GM19324 (cell line): ENCODE results near the gene MOGAT1.

Experiments
- ATAC-seq: cut with Tn5 transposase; IDR thresholded peaks from one replicate; pipeline ENCODE4 v1.9.1; 2021; ENCODE audit warnings: mild to moderate bottlenecking, moderate library complexity; ENCODE audit not compliant: unreplicated experiment, low FRiP score

Gene MOGAT1, protein sequence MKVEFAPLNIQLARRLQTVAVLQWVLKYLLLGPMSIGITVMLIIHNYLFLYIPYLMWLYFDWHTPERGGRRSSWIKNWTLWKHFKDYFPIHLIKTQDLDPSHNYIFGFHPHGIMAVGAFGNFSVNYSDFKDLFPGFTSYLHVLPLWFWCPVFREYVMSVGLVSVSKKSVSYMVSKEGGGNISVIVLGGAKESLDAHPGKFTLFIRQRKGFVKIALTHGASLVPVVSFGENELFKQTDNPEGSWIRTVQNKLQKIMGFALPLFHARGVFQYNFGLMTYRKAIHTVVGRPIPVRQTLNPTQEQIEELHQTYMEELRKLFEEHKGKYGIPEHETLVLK

DNA sequence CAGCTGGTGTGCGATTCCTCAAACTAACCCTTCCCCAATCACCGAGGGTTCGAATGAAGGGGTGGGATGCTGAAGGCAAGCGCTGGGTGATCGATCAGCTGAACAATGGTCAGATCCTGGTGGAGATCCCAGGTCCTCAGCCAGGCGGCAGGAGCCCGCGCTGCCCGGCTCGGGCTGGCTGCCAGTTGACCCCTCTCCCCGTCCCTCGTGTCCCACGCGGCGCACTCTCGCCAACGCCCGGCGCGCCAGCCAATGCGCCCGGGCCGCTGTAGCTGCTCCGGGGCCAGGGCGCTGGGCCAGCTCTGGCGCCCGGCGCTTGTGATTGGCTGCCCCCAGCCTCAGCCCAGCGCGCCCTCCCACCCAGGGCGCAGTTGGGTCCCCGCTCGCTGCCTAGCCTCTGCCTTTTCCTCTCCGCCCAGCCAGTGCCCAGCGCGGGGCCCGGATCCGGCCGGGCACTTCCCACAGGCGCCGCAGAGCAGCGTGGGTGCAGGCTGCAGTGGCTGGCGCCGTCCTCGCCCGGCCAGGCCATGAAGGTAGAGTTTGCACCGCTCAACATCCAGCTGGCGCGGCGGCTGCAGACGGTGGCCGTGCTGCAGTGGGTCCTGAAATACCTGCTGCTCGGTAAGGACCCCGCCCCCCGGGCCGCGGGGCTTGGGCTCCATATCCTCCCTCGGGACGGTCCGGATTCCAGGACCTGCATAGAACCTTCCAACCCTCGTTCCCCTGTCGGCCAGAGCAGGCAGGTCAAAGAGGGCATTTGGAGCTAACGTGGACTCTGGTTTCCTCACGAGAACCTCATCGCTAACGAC is at the start of gene MOGAT1:
Gene MOGAT1 (plus strand): TSS at position 400 of the 809 bp plus-strand sequence. CDS start 128 bp downstream, at position 528.
- ATAC-seq, result no peak

DNA sequence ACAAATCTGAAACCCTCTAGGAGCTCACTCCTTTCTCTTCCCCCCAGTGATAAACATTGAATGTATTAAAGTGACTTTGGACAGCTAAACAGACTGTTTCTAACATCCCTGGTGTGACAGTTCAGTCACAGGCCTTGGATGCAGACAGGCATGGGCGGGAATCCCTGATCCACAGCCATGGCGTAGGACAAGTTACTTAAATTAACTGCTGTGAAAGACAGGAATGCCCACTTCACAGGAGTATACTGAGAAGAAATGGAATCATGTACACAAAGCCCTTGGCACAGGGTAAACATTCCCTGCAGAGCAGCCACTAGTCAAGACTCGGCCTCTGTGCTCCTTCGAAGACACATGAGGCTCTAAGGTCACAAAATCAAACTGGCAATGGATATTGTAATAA is 49.6 kb upstream of the MOGAT1 start:
- ATAC-seq, result no peak

DNA sequence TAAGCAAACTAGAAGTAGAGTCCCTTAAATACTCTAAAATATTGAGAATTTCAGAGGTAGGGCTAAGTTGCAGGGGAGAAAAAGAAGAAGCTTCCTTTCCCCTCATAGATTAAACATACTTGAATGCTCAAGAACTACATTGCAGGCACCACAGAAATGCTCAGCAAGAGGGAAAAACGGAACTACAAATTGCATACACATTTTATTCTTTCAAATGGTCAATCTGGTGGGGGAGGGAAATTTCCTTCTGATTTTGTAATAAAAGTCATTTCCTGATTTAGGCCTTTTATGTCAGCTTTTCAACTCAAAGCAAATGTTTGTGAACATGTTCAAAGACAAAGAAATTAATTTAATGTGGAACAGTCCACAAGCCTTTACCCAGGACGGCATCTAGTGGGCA is 48.5 kb upstream of the MOGAT1 start:
- ATAC-seq, result no peak

DNA sequence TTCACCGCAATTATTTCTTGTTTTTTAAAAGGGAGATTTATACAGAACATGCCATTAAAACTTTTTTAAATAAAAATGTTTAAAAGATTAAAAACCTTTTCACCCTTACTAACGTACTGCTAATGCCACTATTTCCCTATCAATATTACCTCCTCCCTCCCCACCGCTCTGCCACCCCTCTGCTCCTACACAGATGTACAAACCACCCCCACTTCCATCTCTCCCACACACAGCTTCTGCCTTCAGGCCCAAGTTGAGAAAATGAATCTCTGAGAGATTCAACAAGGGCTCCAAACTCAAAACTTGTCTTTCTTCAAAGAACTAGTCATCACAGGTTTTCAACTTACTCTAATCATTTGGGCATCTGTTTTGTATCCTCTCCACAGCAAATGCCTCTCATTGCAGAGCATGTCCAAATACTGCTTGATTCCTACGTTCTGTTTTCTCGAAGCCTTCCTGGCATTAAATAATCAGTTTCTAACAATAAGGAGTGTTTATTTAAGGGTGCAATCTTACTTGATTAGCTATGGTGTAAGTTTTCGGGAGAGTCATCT is 47.6 kb upstream of the MOGAT1 start:
- ATAC-seq, result no peak

DNA sequence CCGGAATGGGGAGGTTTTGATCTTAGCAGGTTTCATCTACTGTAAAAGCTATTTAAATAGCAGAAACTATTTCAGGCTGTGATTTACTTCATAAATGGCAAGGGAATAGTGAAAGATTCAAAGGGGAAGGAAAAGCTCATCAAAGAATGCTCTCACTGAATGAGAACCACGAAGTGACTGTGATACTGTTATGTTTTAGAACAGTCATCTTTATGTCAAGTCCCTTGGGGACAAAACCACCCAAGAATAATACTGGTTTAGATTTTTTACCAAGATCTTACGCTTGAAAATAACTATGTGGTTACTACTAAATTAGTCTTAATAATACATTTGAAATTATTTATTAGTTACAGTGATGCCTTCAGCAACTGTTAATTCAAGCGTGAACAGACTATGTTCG is 43.7 kb upstream of the MOGAT1 start:
- no peak for ATAC-seq

DNA sequence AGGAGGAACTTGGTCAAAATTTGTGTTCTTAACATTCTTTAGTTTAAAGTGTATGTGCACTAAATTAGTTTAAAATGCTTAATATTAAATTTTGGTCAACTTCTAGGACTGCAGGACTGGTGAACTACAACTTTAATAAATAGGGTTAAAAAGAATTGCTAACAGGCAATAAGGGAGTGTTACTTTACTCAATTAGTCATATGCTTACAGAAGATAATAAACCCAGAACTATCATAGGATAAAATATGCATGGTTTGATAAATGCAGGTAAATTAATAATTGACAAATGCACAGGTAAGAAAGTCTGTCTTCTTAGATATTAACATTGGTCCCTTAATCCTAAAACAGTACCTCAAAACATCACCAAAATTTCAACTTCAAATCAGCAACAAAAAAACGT is 36.2 kb upstream of the MOGAT1 start:
- no peak for ATAC-seq

DNA sequence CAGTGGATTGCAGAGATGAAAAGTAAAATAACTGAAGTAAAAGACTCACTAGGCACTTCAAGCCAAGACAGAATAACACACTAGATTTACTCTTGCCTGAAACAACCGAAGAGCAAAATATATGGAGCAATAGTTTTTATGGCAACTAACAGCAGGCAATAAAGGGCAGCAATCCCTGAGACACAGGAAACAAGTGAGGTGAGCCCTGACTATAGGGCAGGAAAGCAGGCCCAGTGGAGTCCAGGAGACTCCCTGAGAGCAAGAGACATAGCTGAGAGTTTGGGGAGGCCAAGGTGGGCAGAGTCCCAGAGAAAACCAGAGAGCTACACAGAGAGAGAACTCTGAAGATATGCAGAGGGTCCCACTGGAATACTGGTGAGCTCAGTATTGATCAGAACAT is 34.4 kb upstream of the MOGAT1 start:
- ATAC-seq, result no peak

DNA sequence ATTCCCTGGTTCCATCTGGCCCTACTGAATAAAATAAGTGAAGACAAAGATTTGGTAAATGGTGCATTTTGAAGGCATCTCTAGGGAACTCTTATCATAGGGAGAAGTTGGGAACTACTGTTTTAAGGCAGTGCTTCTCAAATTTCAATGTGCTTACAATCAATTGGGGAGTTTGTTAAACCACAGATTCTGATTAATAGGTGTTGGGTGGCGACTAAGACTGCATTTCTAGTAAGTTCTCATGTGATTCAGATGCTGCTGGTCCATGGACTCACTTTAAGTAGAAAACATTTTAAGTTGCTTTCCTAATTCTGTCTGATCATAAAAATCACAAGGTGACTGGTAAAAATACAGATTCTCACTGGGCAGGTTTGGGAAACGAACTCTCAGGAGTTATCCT is 30.1 kb upstream of the MOGAT1 start:
- ATAC-seq, result no peak

DNA sequence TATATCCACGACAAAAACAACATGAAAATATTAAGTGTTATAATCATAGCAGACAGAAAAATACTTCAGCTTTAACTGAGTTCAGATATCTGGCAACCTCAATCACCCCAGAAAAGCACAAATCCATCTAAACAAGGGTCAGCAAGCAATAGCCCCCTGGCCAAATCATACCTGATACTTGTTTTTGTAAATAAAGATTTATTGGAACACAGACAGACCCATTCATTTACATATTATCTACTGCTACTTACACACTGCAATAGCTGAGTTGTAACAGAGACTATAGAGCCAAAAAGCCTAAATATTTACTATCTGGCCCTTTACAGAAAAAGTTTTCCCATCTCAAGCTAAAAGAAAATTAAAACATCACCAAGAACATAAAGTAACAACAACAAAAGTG is 28.3 kb upstream of the MOGAT1 start:
- ATAC-seq, result no peak

DNA sequence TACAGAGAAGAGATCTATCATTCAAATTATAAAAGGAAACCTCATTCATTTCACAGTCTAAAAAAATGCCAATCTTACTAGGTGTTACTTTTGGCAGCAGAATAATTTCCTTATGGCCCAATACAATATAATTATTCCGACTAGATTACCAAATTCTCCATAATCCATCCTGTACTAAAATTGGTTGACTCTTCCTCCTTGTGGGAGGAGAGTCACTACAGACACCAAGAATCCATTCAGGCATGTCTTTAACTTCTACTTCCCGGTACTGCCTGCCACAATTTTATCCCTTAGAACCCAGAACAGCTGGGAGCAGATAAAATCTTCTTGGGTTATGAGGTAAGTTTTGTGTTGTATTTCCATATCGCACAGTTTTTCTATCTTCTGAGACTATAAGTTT is 25.4 kb upstream of the MOGAT1 start:
- no peak for ATAC-seq

DNA sequence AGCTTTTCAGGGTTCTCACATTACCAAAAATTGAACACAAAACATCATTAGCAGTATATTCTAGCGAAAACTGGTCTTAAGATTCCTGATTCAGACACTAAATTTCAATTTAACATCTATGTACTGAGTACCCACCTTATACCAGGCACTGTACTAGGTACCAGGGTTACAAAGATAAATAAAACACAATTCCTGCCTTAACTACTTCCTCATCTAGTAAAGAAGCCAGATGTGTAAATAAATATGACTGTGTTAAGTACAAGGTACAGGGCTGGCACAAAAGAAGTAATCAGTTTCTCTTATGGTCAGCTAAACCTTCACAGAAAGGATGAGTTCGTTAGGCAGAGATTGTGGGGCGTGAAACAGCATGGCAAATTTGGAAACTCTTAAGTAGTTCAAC is 21.7 kb upstream of the MOGAT1 start:
- ATAC-seq, result no peak

DNA sequence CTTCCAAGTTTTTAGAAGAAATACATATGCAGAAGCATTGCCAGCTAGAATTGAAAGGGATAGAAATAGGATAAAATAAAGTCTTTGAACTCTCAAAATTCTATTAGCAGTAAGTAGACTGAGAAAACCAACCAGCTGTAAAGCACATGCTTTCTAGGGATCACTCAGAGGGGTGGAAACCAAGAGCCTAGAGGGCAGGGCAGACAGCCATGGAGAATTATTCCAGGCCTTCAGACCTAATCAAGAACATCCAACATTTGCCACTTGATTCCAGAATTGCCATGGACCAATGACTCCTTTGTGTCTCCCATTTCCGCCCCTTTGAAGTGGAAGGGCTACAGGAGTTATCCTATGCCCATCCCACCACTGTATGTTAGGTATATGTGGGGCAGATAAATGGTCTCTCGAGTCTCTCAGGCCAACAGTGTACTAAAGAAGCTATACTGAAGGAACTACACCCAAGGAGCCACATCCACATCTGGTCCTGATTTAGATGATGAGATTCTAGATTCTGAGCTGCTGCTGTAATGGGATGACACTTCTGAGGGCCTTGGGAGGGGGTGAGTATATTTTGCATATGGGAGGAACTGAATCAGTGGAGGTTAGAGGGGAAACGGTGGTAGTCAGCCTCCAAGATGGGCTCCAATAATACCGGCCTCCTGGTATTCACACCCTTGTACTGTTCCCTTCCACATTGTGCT is 19.6 kb upstream of the MOGAT1 start:
- ATAC-seq, result no peak

DNA sequence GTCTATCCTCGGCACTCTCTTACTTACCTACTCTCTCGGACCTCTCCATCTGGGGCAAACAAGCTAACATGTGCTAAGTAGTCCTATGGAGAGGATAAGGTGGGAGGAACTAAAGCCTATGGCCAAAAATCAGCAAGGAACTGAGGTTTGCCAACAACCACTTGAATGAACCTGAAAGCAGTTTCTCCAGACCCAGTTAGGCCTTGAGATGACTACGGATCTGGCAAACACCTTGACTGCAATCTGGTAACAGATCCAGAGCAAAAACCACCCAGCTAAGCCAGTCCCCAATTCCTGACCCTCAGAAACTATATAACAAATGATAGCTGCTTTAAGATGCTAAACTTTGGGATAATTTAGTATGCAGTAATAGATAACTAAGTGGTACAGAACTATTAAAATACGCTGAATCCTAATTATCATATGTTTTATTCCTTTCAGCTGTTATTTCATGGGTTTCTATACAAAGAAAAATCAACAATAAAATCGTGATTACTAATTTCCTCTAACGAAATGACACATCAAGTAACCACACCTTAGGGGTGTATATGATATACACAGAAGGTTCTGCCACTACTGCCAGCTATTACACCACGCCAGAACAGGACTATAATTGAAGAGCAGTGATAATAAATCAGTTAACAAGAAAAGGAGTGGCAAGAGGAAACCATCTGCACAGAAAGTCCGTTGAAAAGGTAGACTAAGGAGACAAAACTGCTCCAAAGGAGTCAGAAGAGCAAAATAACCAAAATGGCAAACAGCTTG is 18.8 kb upstream of the MOGAT1 start:
- ATAC-seq, result no peak

DNA sequence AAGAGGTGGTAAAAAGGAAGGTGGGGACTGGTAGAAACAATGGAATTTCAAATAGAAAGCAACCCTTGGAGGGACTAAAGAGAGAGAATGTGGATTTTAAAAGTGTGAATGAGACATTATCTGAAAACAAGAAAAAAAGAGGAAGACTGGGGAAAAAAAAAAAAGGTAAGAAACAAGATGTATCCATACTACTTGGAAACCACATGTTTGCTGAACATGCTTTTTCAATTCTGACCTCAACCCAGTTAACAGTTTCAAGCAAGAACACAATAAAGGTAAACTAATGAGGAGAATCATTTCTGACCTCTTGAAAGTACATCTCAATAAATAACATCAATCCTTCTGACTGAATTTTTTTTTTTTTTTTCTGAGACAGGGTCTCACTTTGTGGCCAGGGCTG is 18.2 kb upstream of the MOGAT1 start:
- ATAC-seq, result no peak

DNA sequence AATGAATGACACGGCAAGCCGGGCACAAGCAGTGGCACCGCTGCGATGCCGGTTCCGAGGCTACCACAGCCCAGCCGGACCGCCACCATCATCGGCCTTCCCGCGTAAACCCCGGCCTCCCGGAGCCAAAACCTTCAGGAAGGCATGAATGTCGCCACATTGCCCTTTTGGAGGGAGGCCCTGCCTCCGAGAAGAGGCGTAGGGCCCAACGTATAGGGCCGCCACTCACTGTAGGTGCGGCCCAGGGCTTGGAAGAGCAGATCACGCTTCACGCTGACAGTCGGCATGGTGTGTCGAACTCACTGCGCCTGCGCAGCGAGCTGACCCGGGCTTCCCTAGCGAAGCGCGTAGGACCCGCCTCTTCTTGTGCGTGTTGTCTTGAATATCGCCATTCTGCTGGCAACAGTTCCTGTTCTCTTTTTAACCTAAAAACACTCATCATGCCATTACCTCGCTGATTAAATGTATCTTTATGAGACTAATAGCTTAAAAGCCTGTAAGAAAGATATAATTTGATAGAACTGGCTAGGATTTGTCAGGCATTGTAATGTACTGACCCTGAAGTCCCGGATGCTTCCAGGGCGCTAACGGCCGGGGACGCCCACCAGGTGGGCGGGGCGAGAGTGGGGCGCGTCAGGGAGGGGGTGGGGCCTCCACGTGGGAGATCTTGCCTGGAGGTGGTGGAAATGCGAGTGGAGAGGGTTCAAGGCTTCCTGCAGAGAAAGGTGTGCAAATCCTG is 15.5 kb upstream of the MOGAT1 start, which contains the start of gene FARSB:
Gene FARSB (minus strand): TSS at position 306 of the 739 bp plus-strand sequence. CDS start 19 bp downstream, at position 287.
- peak; percentile 96 for ATAC-seq

DNA sequence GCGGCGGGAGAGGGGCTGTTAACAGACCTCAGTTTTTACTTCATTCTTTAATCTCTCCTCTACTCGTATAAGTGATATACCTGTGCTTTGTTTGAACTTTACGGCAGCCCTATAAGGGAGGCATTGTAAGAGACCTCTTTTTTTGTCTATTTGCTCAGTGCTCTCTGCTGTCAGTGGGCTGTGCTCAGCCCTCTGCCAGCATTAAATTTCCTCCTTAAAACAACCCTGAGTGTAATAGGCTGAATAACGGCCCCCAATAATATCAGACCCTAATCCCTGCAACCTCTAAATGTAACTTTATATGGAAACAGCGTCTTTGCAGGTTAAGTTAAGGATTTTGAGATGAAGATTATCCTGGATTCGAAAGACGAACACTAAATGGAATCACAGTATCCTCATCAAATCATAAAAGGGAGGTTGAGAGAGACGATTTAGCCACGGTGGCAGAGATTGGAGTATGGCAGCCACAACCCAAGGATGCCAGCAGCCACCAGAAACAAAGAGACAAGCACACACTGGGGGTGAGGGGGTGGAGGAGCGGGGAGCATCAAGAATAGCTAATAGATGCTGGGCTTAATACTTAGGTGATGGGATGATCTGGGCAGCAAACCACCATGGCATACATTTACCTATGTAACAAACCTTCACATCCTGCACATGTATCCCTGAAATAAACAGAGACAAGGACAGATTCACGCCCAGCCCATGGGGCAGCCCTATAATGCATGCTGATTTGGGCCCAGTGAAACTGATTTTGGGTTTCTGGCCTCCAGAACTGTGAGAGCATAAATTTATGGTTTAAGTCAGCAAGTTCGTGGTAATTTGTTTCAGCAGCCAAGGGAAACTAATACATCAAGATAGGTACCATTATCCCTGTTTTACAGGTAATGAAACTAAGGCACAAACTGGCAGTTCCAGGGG is 14.7 kb upstream of the MOGAT1 start:
- peak; percentile 25 for ATAC-seq

DNA sequence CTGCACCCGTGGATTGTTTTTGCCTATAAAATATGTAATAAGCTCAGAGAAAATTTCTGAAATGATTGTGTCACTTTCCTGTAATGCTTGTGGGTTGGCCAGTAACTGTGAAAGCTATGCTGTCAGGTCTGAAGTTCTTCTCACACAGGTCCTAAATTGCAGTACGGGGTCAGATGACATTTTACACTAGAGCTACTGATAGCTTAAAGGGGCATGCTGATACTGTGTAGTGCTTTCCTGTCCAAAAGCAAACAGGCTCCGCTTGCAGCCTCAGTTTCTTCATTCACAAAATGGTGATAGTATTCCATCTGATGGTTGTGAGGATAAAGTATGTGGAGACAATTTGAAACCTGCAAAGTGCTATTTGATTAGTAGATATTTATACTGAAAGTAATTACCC is 8.0 kb upstream of the MOGAT1 start:
- ATAC-seq, result no peak

DNA sequence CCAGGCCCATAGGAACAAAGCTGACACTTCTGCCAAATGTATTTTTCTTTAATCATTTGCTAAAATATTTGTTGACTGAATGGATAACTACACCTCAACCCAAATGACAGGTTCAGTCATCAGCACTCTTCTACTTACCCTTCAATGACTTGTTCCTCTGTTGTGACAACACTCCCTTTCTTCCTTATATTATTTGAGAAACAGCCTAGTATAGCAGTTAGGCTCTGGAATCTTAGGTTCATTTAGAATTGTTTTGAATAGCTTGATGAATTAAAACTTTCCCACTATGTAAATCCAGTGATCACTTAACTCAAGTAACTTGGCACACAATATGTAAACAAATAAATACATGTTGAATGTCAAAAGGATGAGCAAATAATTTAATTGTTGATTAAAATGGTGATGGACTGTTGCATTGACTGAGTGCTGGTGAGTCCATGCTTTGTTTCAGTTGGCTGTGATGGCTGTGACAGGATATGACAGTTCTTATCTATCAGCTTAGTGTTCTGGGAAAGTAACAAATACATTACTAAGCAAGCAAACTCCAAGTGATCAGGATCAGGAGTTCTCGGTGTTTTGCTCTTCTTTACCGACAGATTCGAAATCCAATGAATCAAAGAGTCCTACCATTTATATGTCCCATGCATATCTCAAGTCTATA is 2.8 kb upstream of the MOGAT1 start:
- ATAC-seq, result no peak
